Kidney tubule cell (primary cell): ENCODE results near the gene GAB2.

ENCODE experiments used
- DNase-seq: peaks from one replicate; pipeline ENCODE4 v3.0.0-alpha.2; 2018; ENCODE audit warnings: low spot score

The GAB2 gene

GRCh38 chr11:78400116-78400515 lies 17.5 kb downstream of the GAB2 start:
- DNase-seq = no peak

DNA sequence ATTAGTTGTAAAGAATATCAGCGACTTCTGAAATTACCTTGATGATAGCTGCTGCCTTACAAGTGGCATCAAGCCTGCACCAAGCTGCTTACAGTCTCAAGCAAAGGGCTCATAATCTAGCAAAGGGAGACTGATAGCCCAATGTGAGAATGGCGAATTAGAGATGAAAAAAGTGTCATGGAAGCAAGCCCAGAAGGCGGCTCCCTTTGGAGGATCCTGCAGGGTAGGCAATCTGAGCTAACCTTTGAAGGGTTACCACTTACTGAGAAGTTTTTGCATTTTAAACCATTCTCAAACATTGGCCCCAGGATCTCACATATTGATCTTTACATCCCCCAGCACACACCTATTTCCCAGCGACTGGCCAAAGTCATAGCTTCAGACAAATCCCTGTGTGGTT lies 18.5 kb downstream of the GAB2 start:
- no peak for DNase-seq

DNA sequence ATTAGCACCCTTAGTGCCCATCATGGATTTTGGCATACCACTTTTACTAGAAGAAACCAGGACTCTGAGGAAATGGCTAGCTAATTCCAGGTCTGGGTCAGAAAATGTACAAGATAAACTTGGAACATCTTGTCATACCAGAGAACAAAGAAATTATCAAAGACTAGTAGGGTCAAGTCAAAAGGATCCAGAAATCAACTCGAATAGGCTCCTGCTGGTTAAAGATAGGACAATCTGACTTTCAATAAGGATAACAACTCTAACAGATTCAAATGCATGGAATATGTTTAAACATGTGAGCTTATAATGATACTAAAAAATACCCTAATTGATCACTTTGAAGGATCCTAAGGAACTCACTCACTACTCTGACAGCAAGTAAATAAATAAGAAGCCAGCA lies 18.9 kb downstream of the GAB2 start:
- DNase-seq = no peak

- no peak for DNase-seq
These were observed 20.2 kb downstream of the GAB2 start for GRCh38 chr11:78397398-78397797.

DNA sequence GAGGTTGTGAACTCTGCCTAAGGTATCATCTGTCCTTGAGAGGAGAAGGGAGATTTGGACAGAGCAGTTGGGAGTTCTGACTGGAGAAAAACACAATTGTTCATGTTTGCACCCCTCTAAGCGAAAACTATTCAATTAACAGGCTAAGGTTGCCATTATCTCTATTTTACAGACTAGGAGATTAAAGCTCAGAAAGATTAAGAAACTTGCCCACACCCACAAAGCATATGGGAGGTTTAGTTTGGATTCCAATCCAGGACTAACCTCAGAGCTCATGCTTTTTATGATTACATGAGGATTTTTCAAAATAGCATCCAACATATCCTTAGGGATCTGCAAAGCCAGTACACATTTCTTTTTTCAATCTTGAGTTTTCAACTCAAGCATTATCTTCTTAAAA lies 22.0 kb downstream of the GAB2 start:
- no peak for DNase-seq

GRCh38 chr11:78392854-78393253 lies 24.8 kb downstream of the GAB2 start:
- no peak for DNase-seq

DNA sequence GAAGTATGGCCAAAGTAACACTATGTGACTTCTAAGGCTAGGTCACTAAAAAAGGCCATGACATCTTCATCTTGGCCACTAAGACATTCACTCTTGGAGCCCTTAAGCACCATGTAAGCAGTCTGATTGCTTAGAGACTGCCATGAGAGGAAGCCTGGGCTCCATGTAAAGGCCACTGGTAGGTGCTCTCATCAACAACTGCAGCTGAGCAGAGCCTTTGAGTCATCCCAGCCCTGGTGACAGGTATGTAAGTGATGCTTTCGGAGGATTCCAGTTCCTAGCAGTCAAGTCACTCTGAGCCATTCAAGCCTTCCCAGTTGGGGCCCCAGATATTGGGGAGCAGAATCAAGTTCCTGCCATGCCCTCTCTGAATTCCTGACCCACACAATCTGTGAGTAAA lies 26.2 kb downstream of the GAB2 start:
- DNase-seq = peak; percentile 26

GRCh38 chr11:78390809-78391208 lies 26.8 kb downstream of the GAB2 start:
- DNase-seq = no peak

GRCh38 chr11:78386215-78386941 lies 31.2 kb downstream of the GAB2 start:
- no peak for DNase-seq

DNA sequence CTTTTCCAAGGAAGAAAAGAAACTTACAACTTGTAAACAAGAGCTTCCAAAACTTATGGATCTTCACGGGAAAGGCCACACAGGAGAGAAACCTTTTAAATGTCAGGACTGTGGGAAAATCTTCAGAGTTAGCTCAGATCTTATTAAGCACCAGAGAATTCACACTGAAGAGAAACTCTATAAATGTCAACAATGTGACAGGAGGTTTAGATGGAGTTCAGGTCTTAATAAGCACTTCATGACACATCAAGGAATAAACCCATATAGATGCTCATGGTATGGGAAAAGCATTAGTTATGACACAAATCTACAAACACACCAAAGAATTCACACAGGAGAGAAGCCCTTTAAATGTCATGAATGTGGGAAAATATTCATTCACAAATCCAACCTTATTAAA lies 32.4 kb downstream of the GAB2 start:
- no peak for DNase-seq

DNA sequence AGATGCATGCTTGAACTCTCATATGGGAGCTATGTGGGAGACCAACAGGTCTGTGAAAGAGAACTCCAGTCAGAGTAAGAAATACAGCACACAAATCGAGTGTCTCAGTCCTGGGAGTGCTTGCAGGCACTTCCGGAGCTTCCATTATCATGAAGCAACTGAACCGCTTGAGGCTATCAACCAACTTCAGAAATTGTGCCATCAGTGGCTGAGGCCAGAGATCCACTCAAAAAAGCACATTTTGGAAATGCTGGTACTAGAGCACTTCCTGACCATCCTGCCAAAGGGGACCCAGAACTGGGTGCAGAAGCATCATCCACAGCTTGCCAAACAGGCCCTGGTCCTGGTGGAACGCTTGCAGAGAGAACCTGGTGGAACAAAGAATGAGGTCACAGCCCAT lies 33.4 kb downstream of the GAB2 start:
- DNase-seq = no peak

DNA sequence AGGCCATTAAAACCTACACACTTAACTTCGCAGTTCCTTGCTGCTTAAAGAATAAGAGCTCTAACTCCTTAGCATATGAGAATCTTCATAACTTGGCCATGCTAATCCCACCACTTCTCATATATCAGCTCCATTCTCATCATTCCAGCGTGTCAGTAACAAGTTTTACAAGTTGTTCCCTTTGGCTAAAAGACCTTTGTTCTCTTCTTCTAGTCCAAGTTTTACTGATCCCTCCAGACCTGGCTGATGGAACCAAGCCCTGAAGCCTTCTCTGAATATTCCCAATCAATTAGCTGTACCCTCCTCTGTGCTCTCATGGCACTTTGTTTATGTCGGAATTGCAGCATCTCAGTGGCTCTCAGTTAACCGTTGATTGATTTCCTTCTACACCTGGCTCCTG lies 35.8 kb downstream of the GAB2 start:
- no peak for DNase-seq

GRCh38 chr11:78380615-78381051 lies 37.0 kb downstream of the GAB2 start:
- no peak for DNase-seq

- DNase-seq = peak; percentile 50
These were observed 38.5 kb downstream of the GAB2 start for GRCh38 chr11:78379039-78379670.

- no peak for DNase-seq
These were observed 39.8 kb downstream of the GAB2 start for GRCh38 chr11:78377625-78378418.

- no peak for DNase-seq
These were observed 40.8 kb downstream of the GAB2 start for GRCh38 chr11:78376858-78377257.

- no peak for DNase-seq
These were observed 42.7 kb downstream of the GAB2 start for GRCh38 chr11:78374917-78375316.

DNA sequence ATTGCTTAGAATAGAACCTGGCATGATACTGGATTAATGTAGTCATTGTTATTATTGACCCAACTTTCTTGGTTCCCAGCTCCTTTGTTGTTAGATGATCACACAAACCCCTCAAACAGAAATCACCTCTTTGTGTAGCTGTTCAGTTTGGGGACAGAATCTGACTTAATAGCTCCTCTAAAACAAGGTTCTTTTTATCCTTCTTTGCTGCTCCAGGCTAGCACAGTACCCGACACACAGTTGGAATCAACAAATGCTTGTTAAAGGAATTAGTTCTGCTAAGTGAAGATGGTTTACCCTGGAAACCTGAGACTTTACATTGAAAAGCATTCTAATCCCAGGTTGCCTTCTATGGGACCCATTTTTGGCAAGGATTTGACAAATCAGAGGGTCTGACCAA lies 43.9 kb downstream of the GAB2 start:
- DNase-seq = no peak

- no peak for DNase-seq
These were observed 45.4 kb downstream of the GAB2 start for GRCh38 chr11:78372114-78372768.

DNA sequence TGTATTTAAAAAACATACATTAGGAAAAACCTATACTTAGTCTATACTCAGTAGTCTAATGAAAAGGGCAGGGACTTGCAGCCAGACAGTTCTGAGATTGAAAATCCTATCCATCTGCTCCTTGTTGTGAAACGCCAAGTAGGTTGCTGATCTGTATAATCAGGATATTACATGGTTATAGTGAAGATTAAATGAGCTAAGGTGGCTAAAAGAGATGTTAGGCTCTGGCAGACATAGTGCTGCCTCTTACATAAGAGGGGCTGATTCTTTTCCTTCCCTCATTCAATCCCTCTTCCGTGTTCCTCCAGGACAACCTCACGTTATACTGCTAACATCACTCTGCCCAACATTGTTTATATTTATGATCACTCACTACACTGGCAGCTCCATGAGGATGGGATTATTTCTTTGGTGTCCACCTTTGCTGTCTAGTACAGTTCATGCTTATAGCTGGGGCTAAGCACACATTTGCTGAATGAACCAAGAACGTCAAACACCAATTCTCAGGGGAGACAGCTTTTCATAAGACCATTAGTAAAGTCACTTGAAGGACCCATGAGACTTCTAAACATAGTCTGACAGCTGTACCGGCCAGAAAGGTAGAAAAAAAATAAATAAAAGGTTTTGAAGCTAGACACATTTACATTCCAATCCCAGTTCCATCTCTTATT lies 46.3 kb downstream of the GAB2 start:
- DNase-seq = no peak

DNA sequence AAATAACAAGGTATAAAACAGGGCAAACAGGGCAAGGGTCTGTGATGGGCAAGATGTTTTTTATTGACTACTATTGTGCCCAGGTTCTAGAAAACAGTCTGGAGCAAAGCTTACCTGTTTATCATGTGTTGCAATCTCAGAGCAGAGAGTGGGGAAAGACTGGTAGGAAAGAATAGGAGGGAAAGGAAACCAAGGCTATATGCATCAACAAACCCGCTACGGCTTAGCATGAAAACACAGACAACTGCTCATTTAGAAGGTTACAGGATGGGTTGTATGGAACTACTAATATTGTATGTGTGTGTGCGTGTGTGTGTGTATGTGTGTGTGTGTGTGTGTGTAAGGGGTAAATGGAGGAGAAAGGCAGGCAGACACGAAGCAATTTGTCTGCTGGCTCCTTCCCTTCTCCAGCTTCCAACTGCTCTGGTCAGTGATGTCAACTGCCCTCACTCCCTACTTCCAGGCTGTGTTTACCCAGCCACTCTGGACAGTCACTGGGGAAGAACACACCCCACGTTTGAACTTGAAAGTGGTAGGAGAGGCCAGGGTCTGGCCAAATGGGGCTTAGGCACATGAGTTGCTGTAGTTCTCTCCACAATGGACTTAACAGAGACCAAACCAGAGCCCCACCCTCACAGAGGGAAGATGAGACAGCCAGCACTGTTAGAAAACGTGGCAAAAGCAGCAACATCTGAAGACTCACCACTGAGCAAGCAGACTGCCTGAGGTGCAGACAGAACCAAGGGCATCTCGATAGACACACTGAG lies 47.0 kb downstream of the GAB2 start:
- DNase-seq = no peak
